Measurements from ENCODE around the gene DRD2.

GRCh38 chr11:113426686-113427085, 48.5 kb downstream of the DRD2 start:
- TF ChIP-seq CTCF (conservative IDR thresholded peaks at IDR 0.05) (no peak), ZFX (IDR thresholded peaks at IDR 0.05) (no peak)
